GM23338 (cell line): ENCODE results near the gene SOD1.

ENCODE experiments used
- EZH2 ChIP-seq: fragments of 200-600 bp; sonication (generic); IDR thresholded peaks from one replicate; pipeline ENCODE4 v1.8.0; 2017; ENCODE audit warnings: antibody characterized with exemption, mild to moderate bottlenecking, low read depth; ENCODE audit not compliant: unreplicated experiment
- EZH2phosphoT487 ChIP-seq: fragments of 200-600 bp; sonication (generic); IDR thresholded peaks from one replicate; pipeline ENCODE4 v1.8.1; 2018; ENCODE audit warnings: antibody characterized with exemption; ENCODE audit not compliant: unreplicated experiment
- POLR2AphosphoS5 ChIP-seq: IDR thresholded peaks from 2 replicates; pipeline ENCODE4 v1.6.1; 2016; ENCODE audit warnings: antibody characterized with exemption, low read depth
- STAT1 ChIP-seq: IDR thresholded peaks from one replicate; pipeline ENCODE4 v1.6.1; 2016; ENCODE audit warnings: antibody characterized with exemption; ENCODE audit not compliant: unreplicated experiment
- TF ChIP-seq, protein P1 (sequence below), 2 experiments: fragments of 200-600 bp in 1 of 2; sonication (generic) in 1 of 2; conservative IDR thresholded peaks; 2 replicates each; pipeline versions ENCODE4 v1.5.1 to v1.6.1; 2016 to 2017; ENCODE audit warnings: antibody characterized with exemption in 2 of 2, low read depth in 2 of 2, mild to moderate bottlenecking in 2 of 2, moderate library complexity in 1 of 2

DNA sequence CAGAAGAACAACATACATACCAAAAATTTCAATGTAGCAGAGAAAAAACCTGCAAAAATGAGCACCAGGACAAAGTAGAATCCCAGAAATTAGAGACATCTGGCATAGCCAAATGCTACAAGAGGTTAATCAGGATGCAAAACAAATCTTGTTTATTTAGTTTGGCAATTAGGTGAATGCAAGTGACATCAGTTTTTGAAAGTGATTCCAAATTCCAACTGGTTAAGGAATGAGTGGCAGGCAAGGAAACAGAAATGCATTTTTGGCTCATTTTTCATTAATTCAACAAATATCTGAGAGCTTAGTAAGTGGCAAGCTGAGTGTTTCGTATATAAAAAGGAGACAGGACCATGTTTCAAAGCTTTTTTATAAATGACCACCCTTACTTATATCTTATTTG, 51.1 kb downstream of the SOD1 start:
- TF ChIP-seq STAT1 (no peak), POLR2AphosphoS5 (no peak), EZH2 (no peak), EZH2phosphoT487 (no peak)
- TF ChIP-seq, protein P1, sequence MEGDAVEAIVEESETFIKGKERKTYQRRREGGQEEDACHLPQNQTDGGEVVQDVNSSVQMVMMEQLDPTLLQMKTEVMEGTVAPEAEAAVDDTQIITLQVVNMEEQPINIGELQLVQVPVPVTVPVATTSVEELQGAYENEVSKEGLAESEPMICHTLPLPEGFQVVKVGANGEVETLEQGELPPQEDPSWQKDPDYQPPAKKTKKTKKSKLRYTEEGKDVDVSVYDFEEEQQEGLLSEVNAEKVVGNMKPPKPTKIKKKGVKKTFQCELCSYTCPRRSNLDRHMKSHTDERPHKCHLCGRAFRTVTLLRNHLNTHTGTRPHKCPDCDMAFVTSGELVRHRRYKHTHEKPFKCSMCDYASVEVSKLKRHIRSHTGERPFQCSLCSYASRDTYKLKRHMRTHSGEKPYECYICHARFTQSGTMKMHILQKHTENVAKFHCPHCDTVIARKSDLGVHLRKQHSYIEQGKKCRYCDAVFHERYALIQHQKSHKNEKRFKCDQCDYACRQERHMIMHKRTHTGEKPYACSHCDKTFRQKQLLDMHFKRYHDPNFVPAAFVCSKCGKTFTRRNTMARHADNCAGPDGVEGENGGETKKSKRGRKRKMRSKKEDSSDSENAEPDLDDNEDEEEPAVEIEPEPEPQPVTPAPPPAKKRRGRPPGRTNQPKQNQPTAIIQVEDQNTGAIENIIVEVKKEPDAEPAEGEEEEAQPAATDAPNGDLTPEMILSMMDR (conservative IDR thresholded peaks at IDR 0.05; ENCODE audit: low read depth in 2 of 2), result no peak
